GM21423 (cell line): Measurements from ENCODE around the gene NSD2.

Experiments used
- ATAC-seq: cut with Tn5 transposase; IDR thresholded peaks from one replicate; pipeline ENCODE4 v1.9.1; 2021; ENCODE audit warnings: mild to moderate bottlenecking, moderate library complexity; ENCODE audit not compliant: unreplicated experiment

Gene NSD2

DNA sequence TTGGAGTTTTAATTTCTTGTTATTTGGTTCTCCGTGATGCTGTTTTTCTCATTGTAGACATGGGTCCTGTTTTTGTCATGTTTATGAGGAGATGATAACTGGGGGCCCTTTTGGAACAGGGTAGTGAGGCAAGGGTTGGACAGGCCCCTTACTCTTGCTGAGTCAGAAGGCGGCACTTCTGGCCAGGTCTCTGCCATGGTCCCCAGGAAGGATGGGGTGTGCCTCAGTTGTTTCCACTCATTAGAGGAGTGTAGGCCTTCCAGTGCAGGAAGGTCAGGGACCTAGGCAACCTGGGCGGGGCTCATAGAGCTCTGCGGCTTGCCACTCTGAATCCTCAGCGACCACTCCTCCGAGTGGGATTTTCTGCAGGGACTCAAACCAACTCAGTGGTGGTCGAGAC is 69.4 kb downstream of the NSD2 start:
- ATAC-seq, result no peak

DNA sequence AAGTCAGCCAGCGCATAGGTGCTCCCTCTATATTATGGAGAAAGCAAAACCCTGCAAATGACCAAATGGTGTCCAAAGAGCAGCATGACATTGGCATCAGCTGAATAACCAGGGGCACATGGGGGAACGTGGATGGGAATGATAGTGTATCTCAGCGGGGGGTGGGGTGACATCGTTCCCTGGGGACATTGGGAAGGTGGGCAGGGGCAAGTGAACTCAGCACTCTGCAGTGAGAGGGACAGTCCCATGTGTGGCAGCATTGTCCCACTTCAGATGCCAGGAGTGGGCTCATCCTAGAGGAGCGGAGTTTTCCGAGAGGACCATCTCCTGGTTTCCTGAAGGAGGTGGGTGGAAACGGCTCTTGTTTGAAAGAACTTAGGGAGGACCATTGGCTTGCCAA is 72.7 kb downstream of the NSD2 start:
- no peak for ATAC-seq

DNA sequence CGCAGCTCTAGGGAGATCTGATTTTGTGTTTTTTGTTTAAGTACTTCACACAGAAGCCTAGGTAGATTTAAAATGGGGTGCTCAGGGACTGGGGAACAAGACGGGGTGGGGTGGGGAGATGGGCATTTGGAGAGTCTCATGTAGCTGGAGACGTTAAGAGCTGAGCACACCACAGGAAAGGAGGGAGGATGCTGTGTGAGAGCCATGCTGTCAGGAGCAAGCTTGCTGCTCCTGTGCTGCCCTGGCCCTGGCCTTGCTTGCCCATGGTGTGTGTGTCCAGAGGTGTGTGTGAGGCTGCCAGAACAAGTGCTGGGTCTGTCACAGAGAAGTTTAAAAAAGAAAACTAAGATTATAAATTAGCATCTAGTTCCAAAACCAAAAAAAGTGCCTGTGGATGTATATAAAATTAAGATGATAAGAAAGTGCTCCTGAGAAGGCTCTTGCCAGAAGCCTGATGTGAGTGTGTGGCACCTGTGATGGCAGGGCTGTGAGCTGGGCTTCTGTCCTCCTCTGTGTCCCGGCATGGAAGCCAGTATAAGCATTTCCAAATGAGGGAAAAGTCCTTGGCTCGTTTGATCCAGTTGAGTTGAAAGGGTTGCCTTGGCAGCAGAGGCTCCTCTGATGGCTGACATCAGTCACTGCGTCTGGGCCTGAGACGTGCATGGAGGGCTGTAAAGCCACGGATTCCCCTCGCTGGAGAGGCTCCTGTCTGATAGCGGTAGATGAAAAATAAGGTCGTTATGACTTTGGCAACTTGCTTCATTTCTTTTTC is 74.1 kb downstream of the NSD2 start:
- no peak for ATAC-seq

DNA sequence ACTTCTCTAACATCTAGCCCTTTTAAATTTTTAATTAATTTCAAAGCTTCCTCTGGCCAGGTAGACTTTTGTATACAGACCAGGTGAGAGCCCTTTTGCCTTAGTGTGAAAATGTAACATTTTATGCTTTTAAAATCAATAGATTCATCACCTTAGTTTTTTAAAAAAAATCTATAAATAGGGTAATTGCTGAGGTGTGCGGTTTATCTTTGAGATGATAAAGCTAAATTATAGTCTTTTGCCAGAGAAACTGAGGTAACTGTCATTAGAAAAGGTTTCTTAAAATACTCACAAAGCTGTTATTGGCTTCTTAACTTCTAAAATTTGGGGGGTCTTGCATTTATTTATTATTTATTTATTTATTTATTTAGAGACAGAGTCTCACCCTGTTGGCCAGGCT is 74.7 kb downstream of the NSD2 start:
- ATAC-seq, result no peak

DNA sequence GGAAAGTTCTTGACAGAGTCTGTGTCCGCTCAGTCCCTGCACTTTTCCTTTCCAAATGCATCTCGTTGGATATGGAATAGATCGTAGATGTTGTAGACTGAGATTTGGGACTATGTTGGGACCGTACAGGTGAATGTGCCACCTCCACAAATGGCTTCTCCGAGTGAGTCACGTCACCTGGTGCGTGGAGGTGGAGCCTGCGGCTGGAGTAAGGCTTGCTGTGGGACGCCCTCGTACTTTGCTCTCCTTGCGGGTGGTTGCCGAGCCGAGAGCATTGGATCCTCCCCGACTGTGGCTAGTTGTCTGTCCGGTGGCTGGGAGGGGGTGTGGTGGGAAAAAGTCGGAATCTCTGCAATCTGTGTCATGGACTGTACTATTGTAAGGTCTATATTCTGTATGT is 77.0 kb downstream of the NSD2 start:
- ATAC-seq, result no peak

DNA sequence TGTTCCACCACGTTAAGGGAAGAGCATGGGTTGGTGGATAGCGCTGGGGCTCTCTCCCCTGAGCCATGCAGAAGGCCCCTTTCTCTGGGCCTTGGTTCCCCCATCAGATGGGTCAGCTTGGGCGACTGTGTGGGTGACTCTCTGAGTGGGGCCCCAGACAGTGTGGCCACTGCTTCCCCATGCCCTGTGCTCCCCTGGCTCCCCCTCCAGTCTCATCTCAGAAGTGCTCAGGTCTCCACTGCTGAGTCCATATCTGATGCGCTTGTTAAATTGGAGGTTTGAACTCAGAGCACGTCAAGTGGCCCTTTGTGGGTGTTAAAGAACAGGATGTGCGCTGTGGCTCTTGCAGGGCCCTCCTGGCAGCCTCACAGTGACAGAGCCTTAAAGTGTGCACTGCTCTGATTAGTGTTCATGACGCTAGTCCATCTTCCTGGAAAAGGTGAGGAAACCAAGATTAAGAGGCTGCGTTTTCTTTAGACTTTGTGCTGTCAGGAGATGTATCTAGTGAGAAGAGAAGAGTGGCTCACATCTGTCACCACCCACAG is 77.8 kb downstream of the NSD2 start:
- no peak for ATAC-seq

DNA sequence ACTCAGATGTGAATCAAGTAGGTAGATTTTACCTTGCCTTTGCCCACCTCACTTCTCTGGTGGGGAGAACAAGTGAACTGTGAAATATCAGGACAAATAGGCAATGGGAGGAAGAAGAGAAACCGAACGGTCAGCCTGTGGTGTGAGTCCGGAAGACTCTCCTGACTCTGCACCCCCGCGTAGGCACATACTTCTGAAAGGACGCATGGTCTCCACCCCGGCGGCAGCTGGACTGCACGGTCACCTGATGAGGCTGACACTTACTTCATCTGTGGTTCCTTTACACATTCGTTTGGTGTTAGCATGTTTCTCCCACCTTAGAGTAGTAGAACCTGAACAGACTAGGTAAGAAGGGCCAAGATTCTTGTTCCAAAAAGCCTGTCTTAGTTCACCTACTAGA is 79.2 kb downstream of the NSD2 start:
- no peak for ATAC-seq

DNA sequence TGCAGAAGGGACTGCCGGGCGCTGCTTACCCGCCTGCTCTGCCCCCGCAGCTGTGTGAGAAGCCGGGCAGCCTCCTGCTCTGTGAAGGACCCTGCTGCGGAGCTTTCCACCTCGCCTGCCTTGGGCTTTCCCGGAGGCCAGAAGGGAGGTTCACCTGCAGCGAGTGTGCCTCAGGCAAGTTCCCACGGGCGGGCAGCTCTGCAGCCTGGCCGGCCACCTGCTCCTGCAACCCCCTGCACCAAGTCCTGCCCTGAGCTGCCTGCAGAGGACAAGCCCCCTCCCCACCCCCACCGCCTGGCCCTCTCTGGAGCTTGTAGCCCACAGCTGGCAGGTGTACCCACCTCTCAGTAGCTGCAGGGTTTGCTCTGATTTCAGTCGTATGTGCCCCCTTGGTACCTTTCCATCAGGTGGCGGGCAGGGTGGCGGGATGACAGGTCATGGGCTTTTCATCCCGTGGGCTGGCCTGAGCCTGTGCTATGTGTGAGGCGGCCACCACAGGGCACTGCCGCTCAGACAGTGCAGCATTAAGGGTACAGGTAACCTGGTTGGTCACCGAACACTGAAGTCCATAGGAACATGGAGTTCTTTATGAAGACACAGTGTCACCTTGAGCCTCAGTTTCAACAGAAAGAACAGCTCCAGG is 81.0 kb downstream of the NSD2 start:
- no peak for ATAC-seq

DNA sequence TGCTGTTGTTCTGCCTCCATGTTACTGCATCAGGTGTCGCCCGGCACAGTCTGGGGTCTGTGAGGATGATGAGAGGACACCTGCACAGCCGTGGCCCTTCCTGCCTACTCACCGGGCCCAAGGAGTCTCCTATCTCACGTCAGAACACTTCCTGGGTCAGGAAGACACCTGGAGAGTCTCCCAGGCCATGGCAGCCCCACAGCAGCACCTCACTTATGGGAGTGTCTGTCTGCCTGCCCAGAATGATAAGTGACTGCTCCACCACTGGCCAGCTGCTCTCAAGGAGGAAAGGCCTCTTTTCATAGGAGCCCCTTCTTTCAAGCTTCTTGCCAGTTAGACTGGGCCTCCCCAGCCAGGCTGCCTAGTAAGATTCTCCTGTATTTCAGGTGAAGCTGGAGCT is 81.5 kb downstream of the NSD2 start:
- ATAC-seq, result no peak

DNA sequence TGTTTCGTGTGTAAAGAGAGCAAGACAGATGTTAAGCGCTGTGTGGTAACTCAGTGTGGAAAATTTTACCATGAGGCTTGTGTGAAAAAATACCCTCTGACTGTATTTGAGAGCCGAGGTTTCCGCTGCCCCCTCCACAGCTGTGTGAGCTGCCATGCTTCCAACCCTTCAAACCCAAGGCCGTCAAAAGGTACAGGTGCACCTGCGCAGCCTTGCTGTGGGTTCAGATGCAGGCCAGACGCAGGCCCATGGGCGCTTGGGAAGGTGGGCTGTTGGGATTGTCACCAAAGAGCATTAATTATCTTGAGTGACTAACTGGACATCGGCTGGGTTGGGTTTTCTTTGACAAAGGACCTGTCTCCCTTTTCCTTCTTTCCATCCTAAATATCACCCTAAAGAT is 82.1 kb downstream of the NSD2 start:
- ATAC-seq, result no peak

DNA sequence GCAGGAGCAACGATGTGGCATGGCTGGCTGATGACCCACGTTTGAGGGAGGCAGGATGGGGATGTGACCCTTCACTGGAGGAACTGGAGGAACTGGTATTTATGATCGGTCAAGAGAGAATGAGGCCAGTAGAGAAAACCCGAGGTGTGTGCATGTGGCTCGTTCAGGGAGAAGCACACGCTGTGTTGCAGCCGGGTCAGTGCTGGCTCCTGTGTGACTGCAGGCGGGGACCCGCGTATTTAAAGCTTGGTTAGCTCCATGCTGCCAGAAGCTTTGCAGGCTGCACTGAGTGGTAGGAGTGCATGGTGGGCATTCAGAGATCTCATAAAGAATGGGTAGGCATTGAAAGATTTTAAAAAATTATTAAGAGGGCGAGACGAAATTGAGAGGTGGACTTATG is 85.4 kb downstream of the NSD2 start:
- no peak for ATAC-seq

DNA sequence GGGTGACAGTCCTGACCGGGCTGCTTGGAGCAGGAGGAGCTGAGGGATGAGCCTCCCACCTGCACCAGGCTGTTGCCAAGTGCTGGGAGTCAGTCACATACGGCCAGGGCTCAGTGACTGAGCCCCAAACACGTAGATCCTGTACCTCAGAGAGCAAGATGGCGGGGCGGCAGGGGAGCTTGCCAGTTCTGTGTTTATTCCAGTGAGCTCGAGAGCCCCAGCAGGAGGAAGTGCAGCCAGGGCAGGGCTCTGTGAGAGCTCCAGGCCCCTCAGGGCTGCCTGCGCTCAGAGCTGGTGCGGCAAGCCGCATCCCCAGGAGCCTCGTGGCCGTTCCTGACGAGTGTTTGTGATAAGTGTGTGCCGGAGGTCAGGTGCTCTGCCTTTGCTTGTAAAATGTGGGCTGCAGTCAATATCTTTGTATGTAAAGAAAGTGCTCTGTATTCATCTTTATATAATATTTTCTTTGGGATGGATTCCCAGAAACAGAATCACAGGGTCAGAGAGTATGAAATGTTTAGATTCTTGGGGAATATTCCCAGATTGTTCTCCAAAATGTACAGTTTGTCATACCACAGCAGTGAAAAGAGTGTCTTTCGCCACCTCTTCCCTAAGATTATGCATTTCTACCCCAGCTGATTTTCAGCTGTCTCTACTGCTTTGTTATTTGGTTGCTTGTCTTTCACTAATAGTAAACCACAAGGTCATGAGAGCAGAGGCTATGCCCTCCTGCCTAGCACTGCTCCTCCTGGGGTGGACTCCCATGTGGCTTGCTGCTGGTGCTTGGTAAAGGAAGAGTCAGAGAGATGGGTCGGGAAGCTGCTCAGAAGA is 87.3 kb downstream of the NSD2 start:
- no peak for ATAC-seq

DNA sequence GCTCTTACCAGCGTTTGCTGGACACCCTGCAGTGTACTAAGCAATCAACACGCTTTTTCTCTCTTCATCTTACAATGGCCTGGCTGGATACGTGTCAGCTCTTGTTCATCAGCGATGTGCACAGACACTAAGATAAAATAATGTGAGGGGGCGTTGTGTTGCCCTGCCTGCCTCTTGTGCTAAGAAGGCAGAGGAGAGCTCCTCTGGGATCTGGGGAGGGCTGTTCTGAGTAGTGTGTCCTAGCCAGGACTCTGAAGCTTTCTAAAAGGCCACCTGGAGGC is 87.9 kb downstream of the NSD2 start:
- ATAC-seq, result no peak

DNA sequence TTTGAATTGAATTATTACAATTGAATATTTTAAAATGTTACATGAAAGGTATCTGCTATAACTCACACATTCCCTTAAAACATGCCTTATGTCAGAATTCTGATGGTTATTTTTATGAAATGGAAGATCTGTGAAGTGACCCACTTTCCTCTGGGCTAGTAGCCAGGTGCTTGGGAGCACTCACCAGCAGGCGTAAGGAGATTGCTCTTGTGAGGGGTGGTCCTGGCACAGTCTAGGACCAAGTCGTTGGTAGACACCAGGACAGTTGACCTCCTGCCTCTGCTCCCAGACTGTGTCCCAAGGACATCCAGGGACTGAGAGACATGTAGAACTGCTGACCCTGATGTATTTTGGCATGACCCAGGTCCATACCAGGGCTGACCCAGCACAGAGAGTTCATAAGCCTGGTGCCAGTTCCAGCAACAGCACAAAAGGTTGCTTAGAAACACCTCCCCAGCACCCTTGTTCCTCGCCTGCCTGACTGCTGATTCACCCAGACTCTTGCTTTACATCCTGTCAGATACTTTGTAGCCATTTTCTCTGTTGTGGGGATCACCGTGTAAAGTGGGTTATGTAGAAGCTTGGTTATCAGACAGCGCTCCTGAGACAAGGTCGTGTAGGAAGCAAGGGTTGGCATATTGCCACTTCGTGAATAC is 89.1 kb downstream of the NSD2 start:
- no peak for ATAC-seq

DNA sequence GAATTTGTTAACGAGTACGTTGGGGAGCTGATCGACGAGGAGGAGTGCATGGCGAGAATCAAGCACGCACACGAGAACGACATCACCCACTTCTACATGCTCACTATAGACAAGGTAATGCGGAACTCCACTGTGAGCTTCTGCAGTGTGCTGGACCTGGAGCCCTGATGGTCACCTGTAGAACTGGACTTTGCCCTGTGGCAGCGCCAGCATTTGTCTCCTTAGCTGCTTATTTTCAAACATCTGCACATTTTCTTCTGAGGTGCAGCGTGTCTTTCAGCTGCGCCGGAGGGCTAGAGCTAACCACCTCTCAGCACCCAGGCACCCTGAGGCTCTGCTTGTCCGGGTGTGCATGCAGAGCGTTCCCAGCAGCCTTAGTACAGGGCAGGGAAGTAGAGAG is 89.8 kb downstream of the NSD2 start:
- no peak for ATAC-seq

DNA sequence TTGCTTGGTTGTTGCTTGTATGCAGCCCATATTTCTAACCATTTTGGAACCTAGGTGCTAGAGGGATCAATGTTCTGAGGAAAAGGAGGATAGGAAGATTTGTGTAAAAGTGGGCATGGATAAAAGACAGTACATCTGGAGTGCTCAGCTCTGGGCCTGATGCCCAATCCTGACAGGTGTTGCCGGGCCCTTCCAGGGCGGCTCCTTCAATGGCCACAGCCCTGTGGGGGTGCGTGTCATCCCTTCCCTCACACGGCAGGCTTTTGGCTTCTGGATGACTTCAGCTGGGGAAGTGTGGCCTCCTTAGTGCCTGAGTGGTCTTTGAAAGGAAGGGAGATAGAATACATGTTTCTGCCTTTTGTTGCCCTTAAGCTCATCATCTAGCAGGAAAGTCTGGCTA is 90.4 kb downstream of the NSD2 start:
- ATAC-seq, result no peak

DNA sequence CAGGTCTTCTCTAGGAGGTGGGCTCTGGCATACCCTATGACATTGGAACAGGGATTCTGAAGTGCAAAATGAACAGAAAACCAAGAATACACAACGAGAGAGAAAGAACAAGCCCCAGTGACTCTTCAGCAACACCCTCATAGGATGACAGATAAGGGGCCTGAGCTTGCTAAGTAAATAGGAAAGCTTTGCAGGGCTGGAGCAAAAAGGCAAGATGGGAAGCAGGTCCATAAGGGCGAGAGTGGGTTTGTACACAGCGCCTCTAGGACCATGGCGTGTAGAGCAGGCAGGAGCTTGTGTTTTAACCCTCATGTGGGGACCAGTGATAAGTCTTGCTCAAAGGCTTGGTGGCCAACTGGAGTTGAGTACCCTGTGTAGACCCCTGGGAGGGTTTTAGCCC is 91.8 kb downstream of the NSD2 start:
- no peak for ATAC-seq

DNA sequence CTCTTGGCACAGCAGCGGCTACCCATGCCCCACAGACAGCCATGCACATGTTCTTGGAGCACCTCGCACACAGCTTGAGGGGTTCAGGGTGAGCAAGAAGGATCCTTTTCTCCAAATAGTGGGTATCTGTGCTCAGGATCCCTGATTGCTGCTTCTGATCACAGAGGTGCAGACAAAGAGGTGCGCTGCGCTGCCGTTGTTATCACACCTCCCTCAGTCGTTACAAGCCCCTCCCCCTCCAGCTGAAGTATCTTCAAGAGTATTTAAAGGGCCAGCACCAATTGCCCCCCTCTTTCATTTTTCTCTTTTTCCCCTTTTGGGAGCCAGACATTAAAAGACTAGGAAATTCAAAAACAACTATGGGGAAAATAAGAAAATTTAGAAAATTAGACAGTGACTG is 93.2 kb downstream of the NSD2 start:
- ATAC-seq, result no peak

DNA sequence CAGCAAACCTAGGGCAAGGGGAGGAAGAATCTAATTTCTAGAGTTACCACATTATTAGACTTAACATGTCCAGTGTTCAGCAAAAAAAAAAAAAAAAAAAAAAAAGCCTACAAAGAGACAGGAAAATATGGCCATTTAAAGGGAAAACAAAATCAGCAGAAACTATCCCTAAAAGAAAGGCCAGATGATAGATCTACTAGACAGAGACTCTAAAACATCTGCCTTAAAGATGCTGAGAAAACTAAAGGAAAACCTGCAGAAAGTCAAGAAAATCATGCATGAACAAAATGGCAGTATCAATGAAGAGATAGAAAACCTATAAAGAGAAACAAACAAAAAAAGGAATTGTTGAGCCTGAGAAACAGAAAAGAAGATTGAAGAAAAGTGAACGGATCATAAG is 93.8 kb downstream of the NSD2 start:
- no peak for ATAC-seq

DNA sequence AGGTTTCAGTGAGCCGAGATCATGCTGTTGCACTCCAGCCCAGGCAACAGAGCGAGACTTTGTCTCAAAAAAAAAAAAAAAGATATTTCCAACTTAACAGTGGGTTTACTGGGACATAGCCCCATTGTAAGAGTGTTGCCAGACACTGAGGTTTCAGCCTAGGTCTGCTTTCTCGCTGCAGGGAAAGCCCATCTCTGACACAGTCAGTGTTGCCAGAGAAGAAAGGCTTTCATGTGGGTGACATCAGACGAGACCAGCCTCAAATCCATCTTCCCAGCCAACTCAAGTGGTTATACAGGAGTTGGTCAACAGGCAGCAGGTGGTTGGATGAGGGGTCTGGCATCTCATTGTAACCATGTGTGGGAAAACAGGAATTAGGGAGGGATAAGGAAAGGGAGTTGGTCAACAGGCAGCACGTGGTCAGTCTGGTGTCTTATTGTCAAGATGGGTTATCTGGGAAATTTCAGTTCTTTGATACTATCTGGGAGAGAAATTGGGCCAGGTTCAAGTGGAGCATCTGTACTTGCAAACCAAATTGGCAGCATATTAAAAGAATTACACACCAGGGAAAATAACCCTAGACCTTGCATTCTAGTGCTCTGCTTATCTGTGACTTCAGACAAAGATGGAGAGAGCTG is 96.4 kb downstream of the NSD2 start:
- no peak for ATAC-seq

DNA sequence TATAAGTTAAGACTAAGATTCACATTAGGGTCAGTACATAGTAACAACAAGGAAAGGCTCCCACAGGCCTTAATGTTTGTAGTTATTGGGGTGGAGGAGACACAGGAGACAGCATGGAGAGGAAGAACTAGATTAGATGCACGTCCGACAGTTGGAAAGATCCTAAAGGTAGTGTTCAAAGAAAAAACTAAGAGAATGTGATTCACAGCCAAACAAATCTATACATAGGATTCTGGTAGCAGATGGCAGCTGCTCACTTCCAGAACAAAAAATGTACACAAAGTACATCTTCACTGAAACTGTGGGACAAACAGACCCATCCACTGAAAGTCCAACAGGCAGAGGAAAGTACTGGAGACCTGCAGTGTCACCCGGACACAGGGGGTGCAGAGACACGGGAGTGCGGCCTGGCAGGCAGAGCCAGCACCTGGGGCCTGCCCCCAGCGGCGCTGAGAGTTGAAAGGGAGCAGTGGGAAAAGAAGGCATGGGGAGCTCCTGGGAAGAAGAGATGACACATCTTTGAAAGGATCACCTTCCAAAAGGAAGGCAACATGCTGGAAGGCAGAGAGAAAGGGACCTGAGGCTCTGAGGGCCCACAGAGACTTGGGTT is 97.6 kb downstream of the NSD2 start:
- no peak for ATAC-seq
